ENCODE results near the gene NXNL2.

Gene NXNL2

GRCh38 chr9:88534456-88535225, at the start of gene NXNL2:
NXNL2 (plus strand) TSS chr9:88535178; CDS start chr9:88535435, 257 bp downstream.
- peak in 1 of 2 donors; percentile 28 for DNase-seq

- DNase-seq: no peak
Measured at GRCh38 chr9:88488166-88488565, 46.8 kb upstream of the NXNL2 start.

GRCh38 chr9:88494983-88495721, 39.8 kb upstream of the NXNL2 start:
- no peak for DNase-seq

GRCh38 chr9:88497224-88497623, 37.8 kb upstream of the NXNL2 start:
- no peak for DNase-seq

- DNase-seq: no peak
Measured at GRCh38 chr9:88498880-88499279, 36.1 kb upstream of the NXNL2 start.

GRCh38 chr9:88501086-88501485, 33.9 kb upstream of the NXNL2 start:
- DNase-seq: no peak

- no peak for DNase-seq
Measured at GRCh38 chr9:88502552-88503034, 32.4 kb upstream of the NXNL2 start.

- no peak for DNase-seq
Measured at GRCh38 chr9:88503081-88503844, 31.7 kb upstream of the NXNL2 start.

- DNase-seq: no peak
Measured at GRCh38 chr9:88503845-88504764, 30.9 kb upstream of the NXNL2 start.

GRCh38 chr9:88508326-88508725, 26.7 kb upstream of the NXNL2 start:
- no peak for DNase-seq

- no peak for DNase-seq
Measured at GRCh38 chr9:88511906-88512305, 23.1 kb upstream of the NXNL2 start.

- DNase-seq: no peak
Measured at GRCh38 chr9:88514247-88514646, 20.7 kb upstream of the NXNL2 start.

- DNase-seq: no peak
Measured at GRCh38 chr9:88521308-88521707, 13.7 kb upstream of the NXNL2 start.

GRCh38 chr9:88522360-88522759, 12.6 kb upstream of the NXNL2 start:
- DNase-seq: no peak

- DNase-seq: no peak
Measured at GRCh38 chr9:88523056-88523455, 11.9 kb upstream of the NXNL2 start.

GRCh38 chr9:88524911-88525310, 10.1 kb upstream of the NXNL2 start:
- DNase-seq: no peak

GRCh38 chr9:88527618-88528017, 7.4 kb upstream of the NXNL2 start:
- DNase-seq: no peak

- no peak for DNase-seq
Measured at GRCh38 chr9:88528080-88528790, 6.7 kb upstream of the NXNL2 start.

- no peak for DNase-seq
Measured at GRCh38 chr9:88529496-88529895, 5.5 kb upstream of the NXNL2 start.

GRCh38 chr9:88530051-88530450, 4.9 kb upstream of the NXNL2 start:
- DNase-seq: no peak

GRCh38 chr9:88531920-88532698, 2.9 kb upstream of the NXNL2 start:
- no peak for DNase-seq
